ENCODE data around the gene IFFO2.

- TF ChIP-seq, protein P1, sequence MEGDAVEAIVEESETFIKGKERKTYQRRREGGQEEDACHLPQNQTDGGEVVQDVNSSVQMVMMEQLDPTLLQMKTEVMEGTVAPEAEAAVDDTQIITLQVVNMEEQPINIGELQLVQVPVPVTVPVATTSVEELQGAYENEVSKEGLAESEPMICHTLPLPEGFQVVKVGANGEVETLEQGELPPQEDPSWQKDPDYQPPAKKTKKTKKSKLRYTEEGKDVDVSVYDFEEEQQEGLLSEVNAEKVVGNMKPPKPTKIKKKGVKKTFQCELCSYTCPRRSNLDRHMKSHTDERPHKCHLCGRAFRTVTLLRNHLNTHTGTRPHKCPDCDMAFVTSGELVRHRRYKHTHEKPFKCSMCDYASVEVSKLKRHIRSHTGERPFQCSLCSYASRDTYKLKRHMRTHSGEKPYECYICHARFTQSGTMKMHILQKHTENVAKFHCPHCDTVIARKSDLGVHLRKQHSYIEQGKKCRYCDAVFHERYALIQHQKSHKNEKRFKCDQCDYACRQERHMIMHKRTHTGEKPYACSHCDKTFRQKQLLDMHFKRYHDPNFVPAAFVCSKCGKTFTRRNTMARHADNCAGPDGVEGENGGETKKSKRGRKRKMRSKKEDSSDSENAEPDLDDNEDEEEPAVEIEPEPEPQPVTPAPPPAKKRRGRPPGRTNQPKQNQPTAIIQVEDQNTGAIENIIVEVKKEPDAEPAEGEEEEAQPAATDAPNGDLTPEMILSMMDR (IDR thresholded peaks at IDR 0.05): no peak
- TF ChIP-seq ZFX (IDR thresholded peaks at IDR 0.05; ENCODE audit: borderline replicate concordance): no peak
Observed at GRCh38 chr1:18929686-18930085, 26.8 kb downstream of the IFFO2 start.

Data from 22Rv1 (cell line).